ENCODE results near the gene GLRX3. TPM values are rescaled to one million over a fixed set of nuclear protein-coding genes. Genes with fewer than 3 reads are reported as not detected.

The GLRX3 gene
- total RNA-seq, 4 donors from 2014 or later: 36.3 to 41.3 (median 39.7) TPM

GRCh38 chr10:130220251-130221185, 84.3 kb downstream of the GLRX3 start:
- Histone ChIP-seq H3K4me3 (replicated peaks in 1 of 3) (no peak overlapping the region), H3K36me3 (no peaks in the 10 kb centered on the region), H3K4me1 (no peaks in the 10 kb centered on the region), H3K9me3 (no peaks in the 10 kb centered on the region), H3K27ac (no peak overlapping the region), H3K27me3 (no peaks in the 10 kb centered on the region)
- WGBS, 2 donors: 88 to 89% methylated on average over 16 to 19 of the region's 19 CpGs
- no peak for TF ChIP-seq CTCF (IDR thresholded peaks at IDR 0.05)
- TF ChIP-seq POLR2A (IDR thresholded peaks at IDR 0.05): no peak
- intact Hi-C loops (cut with DNase I): no loop called here
- no peak for DNase-seq

- no peaks in the 10 kb centered on the region for H3K4me1 ChIP-seq
- DNase-seq: no peak
- H3K4me3 ChIP-seq (replicated peaks in 1 of 3): no peak overlapping the region
- no peak overlapping the region for H3K27ac ChIP-seq
- no peak for TF ChIP-seq CTCF (IDR thresholded peaks at IDR 0.05)
- no peak for TF ChIP-seq POLR2A (IDR thresholded peaks at IDR 0.05)
- no peaks in the 10 kb centered on the region for H3K27me3 ChIP-seq
- H3K9me3 ChIP-seq: no peaks in the 10 kb centered on the region
- intact Hi-C loops (cut with DNase I): no loop called here
- no peaks in the 10 kb centered on the region for H3K36me3 ChIP-seq
- 69 to 72% methylated on average over 14 to 15 of the region's 15 CpGs for WGBS, 2 donors
Measured at GRCh38 chr10:130221456-130222375, 85.5 kb downstream of the GLRX3 start.

GRCh38 chr10:130222381-130222780, 86.2 kb downstream of the GLRX3 start:
- 86 to 87% methylated on average over 8 of the region's 8 CpGs for WGBS, 2 donors
- Histone ChIP-seq H3K36me3 (no peaks in the 10 kb centered on the region), H3K4me1 (no peaks in the 10 kb centered on the region), H3K9me3 (no peaks in the 10 kb centered on the region), H3K4me3 (replicated peaks in 1 of 3) (no peak overlapping the region), H3K27me3 (no peaks in the 10 kb centered on the region), H3K27ac (no peak overlapping the region)
- intact Hi-C loops (cut with DNase I): no loop called here
- DNase-seq: no peak
- TF ChIP-seq POLR2A (IDR thresholded peaks at IDR 0.05): no peak
- TF ChIP-seq CTCF (IDR thresholded peaks at IDR 0.05): no peak

GRCh38 chr10:130224228-130224627, 88.0 kb downstream of the GLRX3 start:
- intact Hi-C loops (cut with DNase I): no loop called here
- Histone ChIP-seq H3K4me3 (replicated peaks in 1 of 3) (no peak overlapping the region), H3K27me3 (no peaks in the 10 kb centered on the region), H3K9me3 (no peaks in the 10 kb centered on the region), H3K4me1 (no peaks in the 10 kb centered on the region), H3K27ac (no peak overlapping the region), H3K36me3 (no peaks in the 10 kb centered on the region)
- DNase-seq: no peak
- TF ChIP-seq POLR2A (IDR thresholded peaks at IDR 0.05) (no peak), CTCF (IDR thresholded peaks at IDR 0.05) (no peak)
- 68 to 74% methylated on average over 4 of the region's 4 CpGs for WGBS, 2 donors
